K562 (cell line): ENCODE results near the gene IMMP2L. TPM values are rescaled to one million over a fixed set of nuclear protein-coding genes. Genes with fewer than 3 reads are reported as not detected.

Experiments
- BCOR ChIP-seq: fragments of 450-650 bp; IDR thresholded peaks from 2 replicates; pipeline ENCODE4 v1.6.1; 2016
- CBX3 ChIP-seq, 2 experiments: IDR thresholded peaks; 1 replicate in 1 of 2; 2 replicates in 1 of 2; pipeline ENCODE4 v1.6.1; 2012; ENCODE audit warnings: inconsistent platforms in 2 of 2, low read length in 2 of 2, borderline replicate concordance in 1 of 2, control low read depth in 1 of 2
- HDAC3 ChIP-seq: fragments of 450-650 bp; IDR thresholded peaks from 2 replicates; pipeline ENCODE4 v1.6.1; 2018; ENCODE audit warnings: borderline replicate concordance, mild to moderate bottlenecking, moderate library complexity; ENCODE audit not compliant: partially characterized antibody
- MAFG ChIP-seq: fragments of 450-650 bp; conservative IDR thresholded peaks from 2 replicates; pipeline ENCODE4 v1.6.1; 2016; ENCODE audit warnings: missing genetic modification characterization, missing compliant biosample characterization
- RAD51 ChIP-seq: fragments of 450-650 bp; IDR thresholded peaks from 2 replicates; pipeline ENCODE4 v1.7.1; 2016; ENCODE audit warnings: low read depth, mild to moderate bottlenecking, borderline replicate concordance
- polyA plus RNA-seq, 8 experiments: library from polyadenylated mRNA; depleted of rRNA in 4 of 8; stranded (reverse) in 5 of 8; unstranded in 3 of 8; fragments of >200 nt; fragmentation: Nextera tagmentation in 2 of 8; fragmentation: Illumina TruSeq in 1 of 8; extraction: Ambion mirVana in 2 of 8; extraction: Trizol in 1 of 8; gene quantifications; 2 replicates each; pipeline versions ENCODE4 v1.2.1 to v1.2.3, GENCODE V29; 2011 to 2014; ENCODE audit warnings: inconsistent platforms in 1 of 8, missing spikeins in 1 of 8
- total RNA-seq, 7 experiments: library from RNA; depleted of rRNA in 6 of 7; stranded (reverse); fragments of >200 nt in 6 of 7; fragmentation: Illumina TruSeq in 2 of 7; extraction: Trizol in 2 of 7; gene quantifications; 2 replicates each; pipeline versions ENCODE4 v1.2.1 to v1.2.3, GENCODE V29; 2011 to 2021; ENCODE audit warnings: low replicate concordance in 1 of 7
- TF ChIP-seq, protein P1 (sequence below), 2 experiments: fragments of 250-450 bp in 1 of 2; fragments of 450-650 bp in 1 of 2; sonication (Bioruptor Pico) in 1 of 2; IDR thresholded peaks; 2 replicates each; pipeline versions ENCODE4 v1.6.1 to v1.8.0; 2016 to 2021; ENCODE audit warnings: mild to moderate bottlenecking in 2 of 2, moderate library complexity in 2 of 2, missing compliant biosample characterization in 1 of 2, missing genetic modification characterization in 1 of 2
- TF ChIP-seq, protein P2 (sequence below): fragments of 450-650 bp; formaldehyde crosslinking; IDR thresholded peaks from 2 replicates; pipeline ENCODE4 v1.4.0; 2020; ENCODE audit warnings: mild to moderate bottlenecking, moderate library complexity

The IMMP2L gene
- total and polyA plus RNA-seq, 9 of the 15 experiments (the other 6 are each of a cell fraction or from before 2014, with no cell fraction given) = 29.7 to 116 (median 53.0) TPM

DNA sequence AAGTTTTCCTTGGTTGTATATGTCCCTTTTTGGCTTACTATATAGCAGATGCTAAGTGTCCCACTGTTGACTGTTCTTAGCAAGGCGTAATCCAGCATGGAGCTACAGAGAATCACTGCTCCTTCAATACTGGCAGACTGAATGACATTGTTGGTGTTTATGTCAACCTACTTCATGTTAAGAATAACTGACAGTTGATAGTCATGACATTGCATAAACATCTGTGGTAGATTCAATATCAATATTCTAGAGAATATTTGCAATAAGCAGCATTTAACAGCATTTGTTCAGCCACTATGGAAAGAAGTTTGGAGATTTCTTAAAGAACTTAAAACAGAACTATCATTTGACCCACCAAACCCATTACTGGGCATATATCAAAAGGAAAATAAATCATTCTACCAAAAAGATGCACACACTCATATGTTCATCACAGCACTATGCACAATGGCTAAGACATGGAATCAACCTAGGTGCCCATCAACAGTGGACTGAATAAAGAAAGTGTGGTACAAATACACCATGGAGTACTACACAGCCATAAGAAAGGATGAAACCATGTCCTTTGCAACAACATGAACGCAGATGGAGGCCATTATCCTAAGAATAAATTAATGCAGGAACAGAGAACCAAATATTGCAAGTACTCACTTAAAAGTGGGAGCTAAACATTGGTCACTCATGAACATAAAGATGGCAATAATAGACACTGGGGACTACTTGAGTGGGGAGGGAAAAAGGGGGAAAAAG lies 88.7 kb downstream of the IMMP2L start (continued):
- TF ChIP-seq MAFG (tag) = 0 out of 2 replicates have a peak, but pooled peaks have one; percentile 12
- TF ChIP-seq, protein P1, sequence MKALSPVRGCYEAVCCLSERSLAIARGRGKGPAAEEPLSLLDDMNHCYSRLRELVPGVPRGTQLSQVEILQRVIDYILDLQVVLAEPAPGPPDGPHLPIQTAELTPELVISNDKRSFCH (CRISPR knock-in tag; IDR thresholded peaks at IDR 0.05) = no peak
- TF ChIP-seq, protein P1 (tag; IDR thresholded peaks at IDR 0.05) = 0 out of 2 replicates have a peak, but pooled peaks have one; percentile 36
- peak; percentile 70 for TF ChIP-seq BCOR
- TF ChIP-seq HDAC3 = no peak
- no peak for TF ChIP-seq RAD51
- peak in 1 of 2 experiments; percentile 42; a peak in 1 of 3 replicates for TF ChIP-seq CBX3 (IDR thresholded peaks at IDR 0.05; ENCODE audit: borderline replicate concordance in 1 of 2, low read length in 2 of 2)
- TF ChIP-seq, protein P2, sequence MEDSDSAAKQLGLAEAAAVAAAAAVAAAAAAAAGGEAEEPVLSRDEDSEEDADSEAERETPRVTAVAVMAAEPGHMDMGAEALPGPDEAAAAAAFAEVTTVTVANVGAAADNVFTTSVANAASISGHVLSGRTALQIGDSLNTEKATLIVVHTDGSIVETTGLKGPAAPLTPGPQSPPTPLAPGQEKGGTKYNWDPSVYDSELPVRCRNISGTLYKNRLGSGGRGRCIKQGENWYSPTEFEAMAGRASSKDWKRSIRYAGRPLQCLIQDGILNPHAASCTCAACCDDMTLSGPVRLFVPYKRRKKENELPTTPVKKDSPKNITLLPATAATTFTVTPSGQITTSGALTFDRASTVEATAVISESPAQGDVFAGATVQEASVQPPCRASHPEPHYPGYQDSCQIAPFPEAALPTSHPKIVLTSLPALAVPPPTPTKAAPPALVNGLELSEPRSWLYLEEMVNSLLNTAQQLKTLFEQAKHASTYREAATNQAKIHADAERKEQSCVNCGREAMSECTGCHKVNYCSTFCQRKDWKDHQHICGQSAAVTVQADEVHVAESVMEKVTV (CRISPR knock-in tag) = no peak
